MG63 (cell line): ENCODE data around the gene TCF4. TPM values are rescaled to one million over a fixed set of nuclear protein-coding genes. Genes with fewer than 3 reads are reported as not detected.

ENCODE experiments used
- DNase-seq: peaks from one replicate; pipeline ENCODE4 v3.0.0-alpha.2; 2020
- H3K27me3 ChIP-seq: fragments of 250-450 bp; sonication (Bioruptor Pico); 2 replicates; pipeline ENCODE4 v1.5.1; 2020; ENCODE audit warnings: mild to moderate bottlenecking, moderate library complexity
- H3K36me3 ChIP-seq: fragments of 250-450 bp; sonication (Bioruptor Pico); 2 replicates; pipeline ENCODE4 v1.5.1; 2020; ENCODE audit warnings: mild to moderate bottlenecking, moderate library complexity
- H3K4me3 ChIP-seq: fragments of 250-450 bp; sonication (Bioruptor Pico); 2 replicates; pipeline ENCODE4 v1.5.1; 2020; ENCODE audit warnings: mild to moderate bottlenecking, moderate library complexity
- H3K9me3 ChIP-seq: fragments of 250-450 bp; sonication (Bioruptor Pico); 2 replicates; pipeline ENCODE4 v1.5.1; 2020; ENCODE audit warnings: mild to moderate bottlenecking, moderate library complexity
- total RNA-seq: library from RNA; depleted of rRNA; stranded (reverse); fragments of >200 nt; shearing (Covaris generic); gene quantifications from 2 replicates; pipeline ENCODE4 v1.2.3, GENCODE V29; 2014; ENCODE audit warnings: low replicate concordance

Gene TCF4
- total RNA-seq, 1 experiment from 2014 or later = 20.3 TPM

- Histone ChIP-seq H3K27me3 (no peaks in the 10 kb centered on the region), H3K9me3 (no peaks in the 10 kb centered on the region), H3K4me3 (no peak overlapping the region), H3K36me3 (no peaks in the 10 kb centered on the region)
- no peak for DNase-seq
These were observed 4.1 kb upstream of the TCF4 start for GRCh38 chr18:55592106-55592505.

DNA sequence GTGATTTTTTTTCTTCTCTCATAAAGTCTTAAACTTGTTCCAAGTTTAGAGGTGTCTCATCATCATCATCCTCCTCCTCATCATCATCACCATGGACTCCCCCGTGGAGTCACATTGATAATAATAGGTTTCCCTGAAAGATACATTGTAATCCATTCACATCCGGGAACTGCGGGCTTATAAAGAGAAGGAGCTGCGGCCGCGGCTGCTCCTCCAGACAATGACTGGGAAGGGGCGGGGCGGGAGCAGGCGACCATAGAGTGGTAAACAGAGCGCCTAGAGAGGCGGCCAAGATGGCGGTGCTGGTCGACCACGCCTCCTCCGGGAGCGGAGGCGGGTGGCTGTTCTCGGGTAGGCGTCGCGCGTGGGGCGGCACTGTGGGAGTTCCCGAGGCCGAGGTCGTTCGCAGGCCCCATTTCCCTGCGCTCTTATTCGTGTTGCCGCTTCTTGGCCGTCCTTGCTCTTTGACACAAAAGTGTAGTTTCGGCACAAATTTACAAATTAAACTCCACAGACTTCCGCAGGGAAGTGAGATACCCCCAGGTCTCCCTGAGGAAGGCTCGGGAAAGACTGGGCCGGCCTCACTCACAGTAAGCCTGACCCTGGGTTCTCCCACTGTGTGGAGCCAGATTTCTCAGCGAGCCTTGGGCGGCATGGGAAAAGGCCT, 1.8 kb upstream of the TCF4 start:
- Histone ChIP-seq H3K4me3 (peak overlapping the region; percentile 55), H3K36me3 (no peaks in the 10 kb centered on the region), H3K27me3 (no peaks in the 10 kb centered on the region), H3K9me3 (no peaks in the 10 kb centered on the region)
- peak; percentile 94 for DNase-seq

- no peaks in the 10 kb centered on the region for H3K27me3 ChIP-seq
- H3K9me3 ChIP-seq = no peaks in the 10 kb centered on the region
- H3K36me3 ChIP-seq = no peaks in the 10 kb centered on the region
- H3K4me3 ChIP-seq = peak overlapping the region; percentile 55
- no peak for DNase-seq
These were observed 1.0 kb upstream of the TCF4 start for GRCh38 chr18:55588870-55589595.

- Histone ChIP-seq H3K27me3 (no peaks in the 10 kb centered on the region), H3K4me3 (peak overlapping the region; percentile 58), H3K36me3 (no peaks in the 10 kb centered on the region), H3K9me3 (no peaks in the 10 kb centered on the region)
- peak; percentile 9 for DNase-seq
These were observed 428 bp downstream of the TCF4 start for GRCh38 chr18:55587418-55588110.

DNA sequence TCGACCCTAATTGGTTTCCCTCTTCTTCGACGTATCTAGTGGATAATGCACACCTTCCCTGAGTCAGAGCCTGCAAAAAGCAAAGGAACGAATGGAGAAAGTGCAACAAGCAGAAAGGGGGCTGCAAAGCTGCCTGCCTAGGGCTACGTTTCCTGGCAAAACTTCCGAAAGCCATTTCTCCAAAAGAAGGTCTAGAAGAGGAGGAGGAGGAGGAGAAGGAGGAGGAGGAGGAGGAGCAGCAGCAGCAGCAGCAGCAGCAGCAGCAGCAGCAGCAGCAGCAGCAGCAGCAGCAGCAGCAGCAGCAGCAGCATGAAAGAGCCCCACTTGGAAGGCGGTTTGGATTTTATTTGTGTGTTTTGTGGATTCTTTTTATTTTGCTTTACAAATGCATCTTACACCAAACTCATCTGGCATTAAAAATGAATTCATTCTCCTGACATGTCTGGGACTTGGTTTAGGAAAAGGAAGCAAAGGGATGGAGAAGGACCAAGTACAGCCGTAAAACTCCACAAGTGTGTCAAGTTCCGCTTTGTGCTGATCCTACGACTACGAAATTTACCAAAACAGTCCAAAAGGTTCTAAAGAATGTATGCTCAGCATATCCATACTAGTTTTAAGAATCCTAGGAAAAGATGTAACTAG, 2.0 kb downstream of the TCF4 start:
- H3K9me3 ChIP-seq = no peaks in the 10 kb centered on the region
- H3K27me3 ChIP-seq = no peaks in the 10 kb centered on the region
- DNase-seq = peak; percentile 13
- peak overlapping the region; percentile 58 for H3K4me3 ChIP-seq
- no peaks in the 10 kb centered on the region for H3K36me3 ChIP-seq

GRCh38 chr18:55585065-55585919, 2.7 kb downstream of the TCF4 start:
- no peak for DNase-seq
- H3K27me3 ChIP-seq = no peaks in the 10 kb centered on the region
- no peaks in the 10 kb centered on the region for H3K36me3 ChIP-seq
- no peaks in the 10 kb centered on the region for H3K9me3 ChIP-seq
- peak overlapping the region; percentile 58 for H3K4me3 ChIP-seq

DNA sequence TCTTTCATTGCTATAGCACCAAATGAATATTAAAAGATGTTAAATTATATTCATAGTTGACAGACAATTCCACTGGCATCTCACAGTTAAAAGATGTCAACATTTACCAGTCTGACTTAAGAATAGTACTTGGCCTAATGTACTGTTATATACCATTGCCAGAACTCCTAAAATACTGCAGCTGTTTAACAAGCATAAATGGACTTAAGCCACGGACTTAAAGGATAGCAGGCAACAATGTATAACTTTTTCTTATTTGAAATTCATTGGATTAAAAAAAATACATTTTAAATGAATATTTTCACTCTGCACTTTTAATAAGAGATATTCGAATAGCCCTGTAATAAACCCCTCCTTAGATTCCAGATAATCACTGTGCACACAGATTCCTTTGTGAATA, 3.8 kb downstream of the TCF4 start:
- Histone ChIP-seq H3K27me3 (no peaks in the 10 kb centered on the region), H3K36me3 (no peaks in the 10 kb centered on the region), H3K4me3 (no peak overlapping the region), H3K9me3 (no peaks in the 10 kb centered on the region)
- DNase-seq = no peak

DNA sequence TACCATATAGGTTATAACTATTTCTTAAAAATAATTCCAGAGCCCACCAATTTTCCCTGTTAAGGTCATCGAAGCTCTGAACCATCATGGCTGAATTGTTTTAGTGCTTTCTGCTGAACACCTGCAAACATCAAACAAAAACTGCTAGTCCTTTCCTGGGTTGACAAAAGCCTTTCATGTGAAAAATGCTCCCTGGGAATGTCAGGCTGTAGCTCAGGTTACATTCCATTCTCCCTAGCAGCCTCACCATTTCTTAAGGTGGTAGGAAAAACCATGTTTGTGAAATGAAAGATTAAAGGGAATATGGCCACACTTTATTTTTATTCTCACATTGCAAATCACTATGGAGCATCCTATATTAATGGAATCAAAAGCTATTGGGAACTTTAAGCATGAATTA, 5.7 kb downstream of the TCF4 start:
- no peaks in the 10 kb centered on the region for H3K27me3 ChIP-seq
- no peak for DNase-seq
- H3K36me3 ChIP-seq = no peaks in the 10 kb centered on the region
- H3K4me3 ChIP-seq = no peak overlapping the region
- no peaks in the 10 kb centered on the region for H3K9me3 ChIP-seq

DNA sequence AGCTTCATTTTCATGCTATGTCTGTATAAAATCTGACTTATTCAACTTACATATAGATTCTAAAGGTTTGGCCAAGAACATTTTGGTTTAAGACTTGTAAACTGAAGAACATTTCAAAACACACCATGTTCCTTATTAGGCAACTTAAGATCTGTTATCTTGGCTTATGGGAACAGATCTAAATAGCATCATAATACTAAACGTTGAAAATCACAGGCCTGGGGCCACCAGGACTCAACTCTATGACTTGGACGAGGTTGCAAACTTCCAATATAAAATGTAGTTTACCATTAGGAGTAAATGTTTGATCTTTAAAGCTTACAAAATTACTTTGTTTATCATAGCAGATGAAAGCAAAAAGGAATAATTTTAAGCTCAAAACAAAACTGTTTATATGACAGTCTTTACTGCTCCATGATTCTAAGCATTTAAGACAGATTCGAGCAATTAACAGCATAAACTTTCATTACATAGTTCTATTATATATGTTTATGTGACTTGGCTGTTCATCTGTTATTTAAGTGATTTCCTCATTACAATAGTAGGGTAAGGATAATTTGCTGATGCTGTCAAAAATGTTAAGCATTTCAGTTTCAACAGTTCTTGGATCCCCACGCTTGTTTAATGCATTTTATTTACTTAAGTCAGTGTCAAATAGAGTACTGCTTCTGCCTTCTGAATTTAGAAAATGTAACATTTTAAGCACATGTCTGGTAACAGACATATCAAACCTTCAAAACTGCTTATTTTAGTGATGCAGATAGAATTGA, 8.3 kb downstream of the TCF4 start:
- no peak for DNase-seq
- Histone ChIP-seq H3K9me3 (no peaks in the 10 kb centered on the region), H3K27me3 (no peaks in the 10 kb centered on the region), H3K4me3 (no peak overlapping the region), H3K36me3 (no peaks in the 10 kb centered on the region)

DNA sequence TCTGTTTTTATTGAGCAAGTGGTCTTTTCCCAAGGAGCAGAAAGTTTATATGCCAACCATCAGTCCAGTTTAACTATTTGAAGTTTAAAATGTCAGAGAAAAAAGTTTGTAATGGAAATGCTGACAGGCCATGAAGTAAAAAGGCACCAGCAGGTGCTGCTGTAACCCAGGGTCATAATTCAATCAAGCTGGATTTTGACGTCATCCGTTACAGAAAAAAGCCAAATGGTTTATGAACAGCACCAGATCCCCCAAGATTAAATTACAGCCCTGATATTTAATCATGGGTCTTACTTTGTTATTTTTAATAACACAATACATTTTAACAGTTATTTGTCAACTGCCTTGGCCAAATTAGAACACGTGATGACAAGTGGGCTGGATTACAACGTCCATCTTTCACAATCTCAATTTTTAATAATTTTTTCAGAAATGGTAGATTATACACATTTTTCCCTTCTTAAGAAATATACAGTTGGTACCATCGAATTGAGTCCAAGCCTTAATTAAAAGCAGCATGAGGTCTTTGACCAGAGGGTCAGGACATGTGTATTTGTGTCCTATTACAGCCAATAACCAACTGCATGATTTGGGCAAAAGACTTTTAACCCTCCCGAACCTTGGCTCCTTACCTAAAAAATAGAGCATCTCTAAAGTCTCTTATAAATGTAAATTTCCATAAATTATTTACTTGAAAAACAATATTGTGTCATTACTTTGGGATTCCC, 10.0 kb downstream of the TCF4 start:
- H3K36me3 ChIP-seq = no peaks in the 10 kb centered on the region
- no peak overlapping the region for H3K4me3 ChIP-seq
- DNase-seq = no peak
- H3K9me3 ChIP-seq = no peaks in the 10 kb centered on the region
- no peaks in the 10 kb centered on the region for H3K27me3 ChIP-seq

GRCh38 chr18:55576001-55576400, 12.0 kb downstream of the TCF4 start:
- Histone ChIP-seq H3K9me3 (no peaks in the 10 kb centered on the region), H3K36me3 (no peaks in the 10 kb centered on the region), H3K27me3 (no peaks in the 10 kb centered on the region), H3K4me3 (no peak overlapping the region)
- no peak for DNase-seq

DNA sequence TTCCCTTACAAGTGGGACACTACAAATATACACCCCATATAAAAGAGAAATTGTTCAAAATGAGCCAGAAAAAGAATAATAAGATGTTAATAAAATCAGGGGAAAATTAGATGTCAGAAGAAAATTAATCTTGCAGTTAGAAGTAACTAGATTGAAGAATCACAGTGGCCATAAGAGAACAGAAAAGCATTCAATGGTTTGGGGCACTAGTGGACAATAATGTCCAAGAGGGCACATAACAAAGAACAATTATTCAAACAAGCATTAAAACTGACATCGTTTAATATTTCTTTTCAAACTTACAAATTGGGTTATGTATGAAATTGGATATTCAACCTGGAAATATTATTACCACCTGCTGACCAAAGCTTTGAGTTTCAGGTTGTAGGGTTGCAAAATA, 12.9 kb downstream of the TCF4 start:
- Histone ChIP-seq H3K9me3 (no peaks in the 10 kb centered on the region), H3K36me3 (no peaks in the 10 kb centered on the region), H3K27me3 (no peaks in the 10 kb centered on the region), H3K4me3 (no peak overlapping the region)
- no peak for DNase-seq

- Histone ChIP-seq H3K9me3 (no peaks in the 10 kb centered on the region), H3K27me3 (no peaks in the 10 kb centered on the region), H3K36me3 (no peaks in the 10 kb centered on the region), H3K4me3 (no peak overlapping the region)
- no peak for DNase-seq
These were observed 14.6 kb downstream of the TCF4 start for GRCh38 chr18:55573386-55573785.

DNA sequence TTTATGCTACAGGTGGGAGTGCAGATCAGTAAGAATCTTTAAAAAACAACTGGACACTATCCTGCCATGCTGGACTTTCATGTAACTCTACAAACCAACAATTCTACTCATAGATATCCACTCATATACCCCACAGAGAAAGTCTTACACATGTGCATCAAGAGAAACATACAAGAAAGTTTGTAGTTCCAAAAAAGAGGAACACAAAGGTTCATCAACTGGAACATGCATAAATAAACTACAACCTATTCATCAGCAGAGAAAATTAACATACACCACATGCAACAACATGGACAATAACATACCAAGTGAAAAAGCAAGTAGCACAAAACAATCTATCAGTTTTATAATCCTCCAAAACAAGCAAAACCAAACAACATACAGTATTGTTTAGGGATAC, 17.0 kb downstream of the TCF4 start:
- DNase-seq = no peak

GRCh38 chr18:55566456-55566935, 21.5 kb downstream of the TCF4 start:
- Histone ChIP-seq H3K36me3 (no peaks in the 10 kb centered on the region), H3K4me3 (no peak overlapping the region), H3K9me3 (peaks cover 11% of the 10 kb centered on the region), H3K27me3 (no peaks in the 10 kb centered on the region)
- no peak for DNase-seq

More for the DNA sequence above, 17.0 kb downstream of the TCF4 start:
- Histone ChIP-seq H3K4me3 (no peak overlapping the region), H3K27me3 (no peaks in the 10 kb centered on the region), H3K36me3 (no peaks in the 10 kb centered on the region), H3K9me3 (peaks cover 5% of the 10 kb centered on the region)
